GM18520 (cell line): ENCODE measurements around the gene FJX1.

Source experiments
- ATAC-seq: cut with Tn5 transposase; IDR thresholded peaks from one replicate; pipeline ENCODE4 v1.9.1; 2021; ENCODE audit not compliant: unreplicated experiment

Gene FJX1

GRCh38 chr11:35617687-35618496 is at the start of gene FJX1:
TSS of gene FJX1 (plus strand) at chr11:35618460. CDS start at chr11:35618637, 177 bp downstream.
- no peak for ATAC-seq

- no peak for ATAC-seq
Observed at GRCh38 chr11:35571696-35572095, 46.6 kb upstream of the FJX1 start.

- ATAC-seq = no peak
Observed at GRCh38 chr11:35579557-35580396, 38.5 kb upstream of the FJX1 start.

GRCh38 chr11:35580397-35580781 is 37.9 kb upstream of the FJX1 start:
- ATAC-seq = no peak

GRCh38 chr11:35582033-35582432 is 36.2 kb upstream of the FJX1 start:
- ATAC-seq = no peak

- no peak for ATAC-seq
Observed at GRCh38 chr11:35583126-35583525, 35.1 kb upstream of the FJX1 start.

- ATAC-seq = no peak
Observed at GRCh38 chr11:35583843-35584242, 34.4 kb upstream of the FJX1 start.

- no peak for ATAC-seq
Observed at GRCh38 chr11:35584321-35584720, 33.9 kb upstream of the FJX1 start.

GRCh38 chr11:35585416-35585815 is 32.8 kb upstream of the FJX1 start:
- ATAC-seq = no peak

- ATAC-seq = no peak
Observed at GRCh38 chr11:35586222-35586621, 32.0 kb upstream of the FJX1 start.

- ATAC-seq = no peak
Observed at GRCh38 chr11:35587972-35588371, 30.3 kb upstream of the FJX1 start.

- ATAC-seq = no peak
Observed at GRCh38 chr11:35588627-35589026, 29.6 kb upstream of the FJX1 start.

- ATAC-seq = no peak
Observed at GRCh38 chr11:35589281-35589680, 29.0 kb upstream of the FJX1 start.

- ATAC-seq = no peak
Observed at GRCh38 chr11:35590412-35590811, 27.8 kb upstream of the FJX1 start.

GRCh38 chr11:35593143-35593542 is 25.1 kb upstream of the FJX1 start:
- ATAC-seq = no peak

GRCh38 chr11:35594680-35595079 is 23.6 kb upstream of the FJX1 start:
- no peak for ATAC-seq

- peak; percentile 69 for ATAC-seq
Observed at GRCh38 chr11:35598254-35599125, 19.8 kb upstream of the FJX1 start.

GRCh38 chr11:35600331-35600838 is 17.9 kb upstream of the FJX1 start:
- ATAC-seq = no peak

GRCh38 chr11:35602160-35602793 is 16.0 kb upstream of the FJX1 start:
- no peak for ATAC-seq

GRCh38 chr11:35602979-35603378 is 15.3 kb upstream of the FJX1 start:
- no peak for ATAC-seq
